Erythroblast (primary cell): ENCODE measurements around the gene ADGRA3.

Experiments
- GATA1 ChIP-seq: IDR thresholded peaks from 2 replicates; pipeline ENCODE4 v1.6.1; 2011; ENCODE audit warnings: low read depth, mild to moderate bottlenecking, control low read depth, low read length, moderate library complexity
- POLR2A ChIP-seq: IDR thresholded peaks from 2 replicates; pipeline ENCODE4 v1.6.1; 2011; ENCODE audit warnings: mild to moderate bottlenecking, low read length

GRCh38 chr4:22551550-22551949, 35.7 kb upstream of the ADGRA3 start:
- no peak for TF ChIP-seq POLR2A
- TF ChIP-seq GATA1 = no peak
